ENCODE results near the gene RPS8. TPM values are rescaled to one million over a fixed set of nuclear protein-coding genes. Genes with fewer than 3 reads are reported as not detected.
"Not testable (repeated sequence)": the region's sequence is repeated elsewhere in the genome, so short reads cannot be mapped to it uniquely, and the experiment has no call there.

RPS8 gene
- total RNA-seq, 4 donors from 2014 or later: 1,063 to 2,408 (median 1,844) TPM

- no peak for DNase-seq (ENCODE audit: extremely low spot score)
- Histone ChIP-seq H3K27me3 (no peaks in the 10 kb centered on the region), H3K4me1 (peaks cover 78 to 100% (median 93%) of the 10 kb centered on the region in 4 donors), H3K27ac (replicated peaks in 1 of 4) (peak overlapping the region; percentile 96 to 97 (median 96)), H3K9me3 (no peaks in the 10 kb centered on the region), H3K4me3 (peak overlapping the region; percentile 30 to 49 (median 39)), H3K36me3 (peaks cover 9 to 32% (median 21%) of the 10 kb centered on the region in 4 donors)
- TF ChIP-seq POLR2A (IDR thresholded peaks at IDR 0.05; ENCODE audit: low read depth) (no peak), POLR2AphosphoS5 (IDR thresholded peaks at IDR 0.05) (peak; percentile 5 to 59), CTCF (IDR thresholded peaks at IDR 0.05) (no peak), EP300 (IDR thresholded peaks at IDR 0.05) (no peak)
- WGBS: 52% methylated on average over 6 of the region's 6 CpGs
- intact Hi-C loops (cut with DNase I): no loop called here
Measured at GRCh38 chr1:44808938-44809917, 33.9 kb downstream of the RPS8 start.

GRCh38 chr1:44810101-44810761, 34.9 kb downstream of the RPS8 start:
- Histone ChIP-seq H3K36me3 (peaks cover 9 to 29% (median 12%) of the 10 kb centered on the region in 4 donors), H3K9me3 (no peaks in the 10 kb centered on the region), H3K27ac (replicated peaks in 1 of 4) (peak overlapping the region; percentile 96 to 97 (median 96)), H3K4me3 (peak overlapping the region in 2 of 4 donors; percentile 30 to 49), H3K27me3 (no peaks in the 10 kb centered on the region), H3K4me1 (peaks cover 76 to 95% (median 91%) of the 10 kb centered on the region in 4 donors)
- no peak for DNase-seq (ENCODE audit: extremely low spot score)
- TF ChIP-seq EP300 (IDR thresholded peaks at IDR 0.05): no peak
- TF ChIP-seq POLR2A (IDR thresholded peaks at IDR 0.05; ENCODE audit: low read depth): no peak
- TF ChIP-seq POLR2AphosphoS5 (IDR thresholded peaks at IDR 0.05): no peak
- no peak for TF ChIP-seq CTCF (IDR thresholded peaks at IDR 0.05)
- intact Hi-C loops (cut with DNase I): no loop called here
- 31% methylated on average over 11 of the region's 12 CpGs for WGBS

GRCh38 chr1:44810762-44811105, 35.4 kb downstream of the RPS8 start:
- intact Hi-C loops (cut with DNase I); DNase-seq (ENCODE audit: extremely low spot score); H3K9me3 ChIP-seq; H3K27me3 ChIP-seq; H3K4me3 ChIP-seq: not testable (repeated sequence)
- Histone ChIP-seq H3K4me1 (peaks cover 71 to 90% (median 86%) of the 10 kb centered on the region in 4 donors), H3K27ac (replicated peaks in 1 of 4) (peak overlapping the region; percentile 96 to 97 (median 96)), H3K36me3 (peaks cover 5 to 25% (median 7%) of the 10 kb centered on the region in 4 donors)
- 90% methylated on average over 4 of the region's 4 CpGs for WGBS

- H3K9me3 ChIP-seq: no peaks in the 10 kb centered on the region
- TF ChIP-seq CTCF (IDR thresholded peaks at IDR 0.05): no peak
- no peak for TF ChIP-seq POLR2A (IDR thresholded peaks at IDR 0.05; ENCODE audit: low read depth)
- TF ChIP-seq EP300 (IDR thresholded peaks at IDR 0.05): no peak
- no peak for TF ChIP-seq POLR2AphosphoS5 (IDR thresholded peaks at IDR 0.05)
- H3K27ac ChIP-seq (replicated peaks in 1 of 4): peak overlapping the region; percentile 55 to 97 (median 96)
- H3K4me3 ChIP-seq: no peak overlapping the region
- peaks cover under 1 to 20% (median 2%) of the 10 kb centered on the region in 4 donors for H3K36me3 ChIP-seq
- intact Hi-C loops (cut with DNase I): no loop called here
- WGBS: 73% methylated on average over 8 of the region's 8 CpGs
- peaks cover 66 to 85% (median 81%) of the 10 kb centered on the region in 4 donors for H3K4me1 ChIP-seq
- DNase-seq (ENCODE audit: extremely low spot score): no peak
- no peaks in the 10 kb centered on the region for H3K27me3 ChIP-seq
Measured at GRCh38 chr1:44811234-44811633, 35.9 kb downstream of the RPS8 start.

Measured in esophagus muscularis mucosa (tissue), 4 donors.